Ammon's horn (tissue), 1 donor: ENCODE data around the gene KLHL17.
"Not testable (repeated sequence)": the region's sequence is repeated elsewhere in the genome, so short reads cannot be mapped to it uniquely, and the experiment has no call there.

Experiments
- DNase-seq: peaks from one replicate; pipeline ENCODE4 v3.0.0-alpha.2; 2016; ENCODE audit warnings: low spot score

The KLHL17 gene

GRCh38 chr1:982765-983436 is 22.5 kb downstream of the KLHL17 start:
- DNase-seq, result no peak

- no peak for DNase-seq
Measured at GRCh38 chr1:983798-984475, 23.6 kb downstream of the KLHL17 start.

GRCh38 chr1:984476-984814 is 24.1 kb downstream of the KLHL17 start:
- DNase-seq, result no peak

GRCh38 chr1:985126-985525 is 24.7 kb downstream of the KLHL17 start:
- DNase-seq, result no peak

GRCh38 chr1:988061-988460 is 27.7 kb downstream of the KLHL17 start:
- DNase-seq, result not testable (repeated sequence)

GRCh38 chr1:991275-991674 is 30.9 kb downstream of the KLHL17 start:
- DNase-seq, result not testable (repeated sequence)

GRCh38 chr1:991895-992294 is 31.5 kb downstream of the KLHL17 start:
- no peak for DNase-seq

GRCh38 chr1:992362-992761 is 32.0 kb downstream of the KLHL17 start:
- no peak for DNase-seq

GRCh38 chr1:993379-993995 is 33.1 kb downstream of the KLHL17 start:
- DNase-seq, result no peak

- not testable (repeated sequence) for DNase-seq
Measured at GRCh38 chr1:994546-994945, 34.2 kb downstream of the KLHL17 start.

GRCh38 chr1:995665-996633 is 35.6 kb downstream of the KLHL17 start:
- no peak for DNase-seq

- DNase-seq, result no peak
Measured at GRCh38 chr1:996851-997712, 36.7 kb downstream of the KLHL17 start.

GRCh38 chr1:997713-997992 is 37.3 kb downstream of the KLHL17 start:
- no peak for DNase-seq

- DNase-seq, result no peak
Measured at GRCh38 chr1:997993-998744, 37.8 kb downstream of the KLHL17 start.

GRCh38 chr1:998745-998994 is 38.3 kb downstream of the KLHL17 start:
- DNase-seq, result no peak

- DNase-seq, result no peak
Measured at GRCh38 chr1:998995-999724, 38.8 kb downstream of the KLHL17 start.

GRCh38 chr1:999725-1000356 is 39.5 kb downstream of the KLHL17 start, which contains the start of gene HES4:
Gene HES4 (minus strand): TSS chr1:1000097. CDS start chr1:999973, 124 bp downstream.
- peak; percentile 79 for DNase-seq

- peak; percentile 61 for DNase-seq
Measured at GRCh38 chr1:1000357-1001056, 40.1 kb downstream of the KLHL17 start.
